ENCODE results near the gene GALT. TPM values are rescaled to one million over a fixed set of nuclear protein-coding genes. Genes with fewer than 3 reads are reported as not detected.

Gene GALT
- total and polyA plus RNA-seq, 2 of the 13 experiments (the other 11 are each of a cell fraction or from before 2014, with no cell fraction given): 40.4 to 46.3 TPM

- TF ChIP-seq ZNF282 (IDR thresholded peaks at IDR 0.05; ENCODE audit: partially characterized antibody) (no peak), KIAA2018 (CRISPR knock-in tag; IDR thresholded peaks at IDR 0.05; ENCODE audit: borderline replicate concordance) (no peak), LCORL (IDR thresholded peaks at IDR 0.05) (no peak), LCORL (CRISPR knock-in tag; IDR thresholded peaks at IDR 0.05) (no peak), SAFB2 (CRISPR knock-in tag; IDR thresholded peaks at IDR 0.05; ENCODE audit: borderline replicate concordance, low read depth) (no peak), HINFP (CRISPR knock-in tag; IDR thresholded peaks at IDR 0.05; ENCODE audit: low read depth) (no peak), SATB2 (CRISPR knock-in tag; IDR thresholded peaks at IDR 0.05) (no peak), STAT5B (CRISPR knock-in tag; IDR thresholded peaks at IDR 0.05) (no peak), THAP9 (CRISPR knock-in tag; IDR thresholded peaks at IDR 0.05; ENCODE audit: borderline replicate concordance) (peak; percentile 89; the same call in 1 of the 2 replicates), ZNF274 (CRISPR knock-in tag; IDR thresholded peaks at IDR 0.05) (no peak), NCOA1 (CRISPR knock-in tag; IDR thresholded peaks at IDR 0.05) (no peak), ZNF709 (CRISPR knock-in tag; IDR thresholded peaks at IDR 0.05) (no peak), NR2C2 (CRISPR knock-in tag; IDR thresholded peaks at IDR 0.05; ENCODE audit: borderline replicate concordance) (no peak), MTF1 (CRISPR knock-in tag; IDR thresholded peaks at IDR 0.05) (no peak), MIER2 (CRISPR knock-in tag; IDR thresholded peaks at IDR 0.05) (no peak), ZNF329 (CRISPR knock-in tag; IDR thresholded peaks at IDR 0.05; ENCODE audit: low read depth) (no peak), EZH2 (conservative IDR thresholded peaks at IDR 0.05; ENCODE audit: low read depth, low read length) (no peak)
Measured at GRCh38 chr9:34620061-34620994, 26.1 kb upstream of the GALT start, which contains the start of gene DCTN3 (continued).

All from HepG2 (cell line).